ENCODE results near the gene ASB9. TPM values are rescaled to one million over a fixed set of nuclear protein-coding genes. Genes with fewer than 3 reads are reported as not detected.

The ASB9 gene
- total RNA-seq, 4 donors from 2014 or later: 1.2 to 4.4 (median 2.8) TPM; not detected in 1

DNA sequence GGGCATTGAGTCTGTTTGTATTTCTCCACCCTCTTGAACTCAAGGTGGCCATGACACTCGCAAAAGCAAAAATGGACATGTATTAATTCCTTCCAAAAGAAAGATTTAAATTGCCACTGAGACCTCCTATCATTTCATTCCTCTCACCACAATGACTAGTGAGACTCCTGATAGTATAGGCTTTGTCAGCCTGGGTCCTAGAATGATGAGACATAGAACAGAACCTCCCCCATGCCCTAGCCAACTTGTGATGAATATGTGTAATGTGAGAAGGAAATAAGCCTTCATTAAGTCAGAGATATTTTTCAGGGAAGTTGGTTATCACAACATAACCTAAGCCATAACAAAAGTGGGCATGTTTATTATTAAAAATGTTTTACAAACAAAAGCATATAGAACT lies 62.5 kb downstream of the ASB9 start:
- Histone ChIP-seq H3K4me3 (no peak overlapping the region), H3K36me3 (no peaks in the 10 kb centered on the region), H3K27ac (no peak overlapping the region), H3K9me3 (no peaks in the 10 kb centered on the region), H3K4me1 (no peaks in the 10 kb centered on the region), H3K27me3 (no peaks in the 10 kb centered on the region)
- no peak for ATAC-seq
- WGBS, 2 donors (ENCODE audit: low coverage in 1 of 2): 38 to 100% methylated on average over 1 of the region's 1 CpG
- no peak for TF ChIP-seq POLR2A (IDR thresholded peaks at IDR 0.05)
- TF ChIP-seq, protein P1, sequence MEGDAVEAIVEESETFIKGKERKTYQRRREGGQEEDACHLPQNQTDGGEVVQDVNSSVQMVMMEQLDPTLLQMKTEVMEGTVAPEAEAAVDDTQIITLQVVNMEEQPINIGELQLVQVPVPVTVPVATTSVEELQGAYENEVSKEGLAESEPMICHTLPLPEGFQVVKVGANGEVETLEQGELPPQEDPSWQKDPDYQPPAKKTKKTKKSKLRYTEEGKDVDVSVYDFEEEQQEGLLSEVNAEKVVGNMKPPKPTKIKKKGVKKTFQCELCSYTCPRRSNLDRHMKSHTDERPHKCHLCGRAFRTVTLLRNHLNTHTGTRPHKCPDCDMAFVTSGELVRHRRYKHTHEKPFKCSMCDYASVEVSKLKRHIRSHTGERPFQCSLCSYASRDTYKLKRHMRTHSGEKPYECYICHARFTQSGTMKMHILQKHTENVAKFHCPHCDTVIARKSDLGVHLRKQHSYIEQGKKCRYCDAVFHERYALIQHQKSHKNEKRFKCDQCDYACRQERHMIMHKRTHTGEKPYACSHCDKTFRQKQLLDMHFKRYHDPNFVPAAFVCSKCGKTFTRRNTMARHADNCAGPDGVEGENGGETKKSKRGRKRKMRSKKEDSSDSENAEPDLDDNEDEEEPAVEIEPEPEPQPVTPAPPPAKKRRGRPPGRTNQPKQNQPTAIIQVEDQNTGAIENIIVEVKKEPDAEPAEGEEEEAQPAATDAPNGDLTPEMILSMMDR (IDR thresholded peaks at IDR 0.05): no peak
- no peak for TF ChIP-seq POLR2AphosphoS5 (IDR thresholded peaks at IDR 0.05)
- TF ChIP-seq EP300 (IDR thresholded peaks at IDR 0.05): no peak

DNA sequence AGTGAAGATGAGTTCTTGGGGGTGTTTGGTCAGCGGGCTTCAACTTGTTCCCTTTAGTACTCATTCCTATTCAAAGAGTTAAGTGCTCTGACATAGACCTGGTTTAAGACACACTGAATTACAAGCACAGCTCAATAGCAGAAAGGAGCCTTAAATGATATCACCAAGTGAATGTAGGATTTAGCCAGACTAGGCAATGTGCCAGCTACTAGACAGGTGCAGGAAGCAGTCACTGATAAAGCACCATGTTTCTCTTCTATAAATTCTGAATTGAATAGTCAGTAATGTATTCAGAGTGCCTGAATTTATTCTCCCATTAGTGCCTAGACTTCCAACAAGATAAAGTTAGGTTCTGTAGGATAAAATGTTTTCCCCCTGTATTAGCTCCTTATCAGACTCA lies 63.6 kb downstream of the ASB9 start:
- Histone ChIP-seq H3K4me1 (no peaks in the 10 kb centered on the region), H3K27me3 (no peaks in the 10 kb centered on the region), H3K27ac (no peak overlapping the region), H3K4me3 (no peak overlapping the region), H3K36me3 (no peaks in the 10 kb centered on the region), H3K9me3 (no peaks in the 10 kb centered on the region)
- ATAC-seq: no peak
- no peak for TF ChIP-seq POLR2AphosphoS5 (IDR thresholded peaks at IDR 0.05)
- TF ChIP-seq, protein P1 (IDR thresholded peaks at IDR 0.05): no peak
- TF ChIP-seq POLR2A (IDR thresholded peaks at IDR 0.05): no peak
- TF ChIP-seq EP300 (IDR thresholded peaks at IDR 0.05): no peak
- WGBS, 2 donors (ENCODE audit: low coverage in 1 of 2): no CpG with 5 or more reads among the region's 1 CpG

DNA sequence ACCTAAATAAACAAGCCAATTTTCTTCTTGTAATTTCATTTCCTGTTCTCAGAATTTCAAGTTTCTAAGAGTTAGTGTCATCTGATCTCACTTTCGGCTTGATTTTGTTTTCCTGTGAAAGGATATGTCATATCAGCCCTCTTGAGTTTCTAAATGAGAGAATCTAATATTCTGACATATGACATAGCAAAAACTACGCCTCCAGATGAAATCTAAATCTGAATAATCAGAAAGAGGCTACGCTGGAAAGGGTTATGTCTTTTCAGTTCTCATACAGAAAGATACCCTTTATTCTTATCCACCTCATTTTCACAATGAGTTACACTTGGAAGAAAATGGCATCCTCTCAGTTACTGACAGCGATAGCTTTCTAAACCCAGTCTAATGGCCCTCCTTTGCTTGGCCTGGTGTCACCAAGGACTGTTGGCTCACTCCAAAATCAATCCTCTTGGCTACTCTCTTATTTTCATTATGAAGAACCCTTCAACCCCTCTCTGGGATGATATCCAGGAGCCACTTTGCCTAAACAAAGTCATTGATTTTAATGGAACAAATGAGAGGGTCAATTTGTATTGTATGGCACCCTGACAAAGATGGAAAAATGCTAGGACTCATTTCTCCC lies 65.6 kb downstream of the ASB9 start:
- ATAC-seq: no peak
- H3K36me3 ChIP-seq: no peaks in the 10 kb centered on the region
- no peak overlapping the region for H3K27ac ChIP-seq
- 88 to 90% methylated on average over 4 of the region's 4 CpGs for WGBS, 2 donors (ENCODE audit: low coverage in 1 of 2)
- TF ChIP-seq EP300 (IDR thresholded peaks at IDR 0.05) (no peak), POLR2AphosphoS5 (IDR thresholded peaks at IDR 0.05) (no peak), POLR2A (IDR thresholded peaks at IDR 0.05) (no peak)
- TF ChIP-seq, protein P1 (IDR thresholded peaks at IDR 0.05): no peak
- H3K4me1 ChIP-seq: no peaks in the 10 kb centered on the region
- no peak overlapping the region for H3K4me3 ChIP-seq
- no peaks in the 10 kb centered on the region for H3K27me3 ChIP-seq
- no peaks in the 10 kb centered on the region for H3K9me3 ChIP-seq

DNA sequence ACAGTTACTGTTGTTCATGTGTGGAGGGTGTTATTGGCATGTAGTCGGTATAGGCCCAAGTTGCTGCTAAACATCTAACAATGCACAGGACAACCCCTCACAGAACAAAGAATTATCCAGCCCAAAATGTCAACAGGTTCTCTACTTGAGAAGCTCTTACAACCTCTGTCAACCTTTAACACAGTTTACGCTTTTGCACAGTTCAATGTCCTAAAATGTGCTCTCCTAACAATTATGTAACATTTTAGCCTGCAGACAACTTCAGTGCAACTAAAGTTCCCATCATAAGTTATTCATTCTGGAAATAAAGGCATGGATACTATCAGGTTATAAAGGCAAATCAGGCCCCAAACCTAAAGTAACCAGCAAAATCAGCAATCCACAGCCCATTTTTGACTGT lies 66.2 kb downstream of the ASB9 start:
- 92% methylated on average over 2 of the region's 2 CpGs; no CpG with 5 or more reads in 1 of the 2 donors for WGBS, 2 donors (ENCODE audit: low coverage in 1 of 2)
- Histone ChIP-seq H3K4me3 (no peak overlapping the region), H3K4me1 (no peaks in the 10 kb centered on the region), H3K9me3 (no peaks in the 10 kb centered on the region), H3K36me3 (no peaks in the 10 kb centered on the region), H3K27me3 (no peaks in the 10 kb centered on the region), H3K27ac (no peak overlapping the region)
- no peak for ATAC-seq
- TF ChIP-seq POLR2AphosphoS5 (IDR thresholded peaks at IDR 0.05) (no peak), EP300 (IDR thresholded peaks at IDR 0.05) (no peak), POLR2A (IDR thresholded peaks at IDR 0.05) (no peak)
- TF ChIP-seq, protein P1 (IDR thresholded peaks at IDR 0.05): no peak

DNA sequence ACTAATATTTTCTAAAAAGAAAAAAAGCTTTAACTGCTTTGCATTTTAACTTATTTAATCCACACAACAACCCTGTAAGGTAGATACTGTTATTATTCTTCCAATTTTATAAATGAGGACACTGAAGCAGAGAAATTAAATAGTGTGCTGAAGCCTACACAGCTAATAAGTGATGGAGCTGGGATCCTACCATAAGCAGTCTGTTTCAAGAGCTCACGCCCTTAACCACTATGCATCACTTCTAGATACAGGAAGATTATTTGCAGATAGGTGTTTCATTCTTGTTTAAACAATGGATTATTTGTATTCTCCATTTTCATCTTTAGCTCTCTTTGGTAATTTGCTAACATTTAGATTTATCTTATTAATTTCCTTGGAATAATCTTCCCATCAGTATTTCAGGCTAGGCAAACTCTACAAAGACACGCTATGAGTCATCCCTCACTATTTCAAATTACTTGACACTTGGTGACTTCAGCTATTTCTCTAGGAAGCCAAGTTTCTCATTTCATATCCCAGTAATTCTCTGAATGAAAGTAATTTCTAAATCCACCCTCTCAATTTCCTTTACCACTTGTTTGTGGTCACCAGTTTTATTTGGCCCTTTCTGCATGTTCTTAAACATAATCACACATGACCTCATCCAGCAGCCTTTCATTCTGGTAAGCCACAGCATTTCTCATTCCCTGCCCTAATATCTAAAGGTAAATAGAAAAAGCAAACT lies 67.3 kb downstream of the ASB9 start:
- Histone ChIP-seq H3K4me3 (no peak overlapping the region), H3K9me3 (no peaks in the 10 kb centered on the region), H3K27ac (no peak overlapping the region), H3K36me3 (no peaks in the 10 kb centered on the region), H3K4me1 (no peaks in the 10 kb centered on the region), H3K27me3 (no peaks in the 10 kb centered on the region)
- WGBS, 2 donors (ENCODE audit: low coverage in 1 of 2): 53 to 71% methylated on average over 2 of the region's 2 CpGs
- ATAC-seq: no peak
- TF ChIP-seq POLR2AphosphoS5 (IDR thresholded peaks at IDR 0.05) (no peak), POLR2A (IDR thresholded peaks at IDR 0.05) (no peak), EP300 (IDR thresholded peaks at IDR 0.05) (no peak)
- TF ChIP-seq, protein P1 (IDR thresholded peaks at IDR 0.05): no peak
